HepG2 (cell line): ENCODE results near the gene SYNE2. TPM values are rescaled to one million over a fixed set of nuclear protein-coding genes. Genes with fewer than 3 reads are reported as not detected.

Experiments
- ATAC-seq: fragments of 200-7000 bp; cut with Tn5 transposase; 3 replicates; pipeline ENCODE4 v1.9.1; 2020; ENCODE audit warnings: mild to moderate bottlenecking, moderate library complexity
- BruUV-seq: library from RNA; stranded (reverse); fragments of 400-500 nt; replicated peaks from 2 replicates; lab custom pipeline; 2021; lab: Mats Ljungman, UMichigan
- CTCF ChIA-PET: fragments of 300-600 bp; formaldehyde crosslinking; extraction: SDS; loops from one replicate; lab custom pipeline; 2021; ENCODE audit warnings: low total read pairs, inconsistent platforms, low intra/inter-chr PET ratio; lab: Yijun Ruan, JAX
- POLR2A ChIA-PET: fragments of 350-600 bp; sonication (Branson Sonifier 250); formaldehyde crosslinking; loops from one replicate; lab custom pipeline; 2020; ENCODE audit warnings: antibody characterized with exemption, inconsistent platforms; lab: Yijun Ruan, JAX
- DNase-seq: peaks from one replicate; pipeline ENCODE4 v3.0.0-alpha.2; 2015; ENCODE audit warnings: low spot score
- FAIRE-seq: peaks from 3 replicates; lab custom pipeline; 2011; peaks lifted over from hg19 to GRCh38; lab: Jason Lieb, UNC
- H2AFZ ChIP-seq: one replicate; pipeline ENCODE4 v1.6.1; 2011; ENCODE audit warnings: low read length, inconsistent platforms
- H3K27ac ChIP-seq: fragments of 300-600 bp; 3 replicates; pipeline ENCODE4 v1.8.0; 2011; ENCODE audit warnings: mixed run types, mild to moderate bottlenecking, mixed read lengths, low read length, inconsistent platforms; ENCODE audit not compliant: insufficient read depth; ENCODE audit errors: extremely low read length
- H3K27me3 ChIP-seq, 2 experiments: fragments of 200-600 bp in 1 of 2; 2 replicates in 1 of 2; 3 replicates in 1 of 2; pipeline versions ENCODE4 v1.6.0 to v1.8.0; 2011; ENCODE audit warnings: low read length in 2 of 2, mild to moderate bottlenecking in 2 of 2, moderate library complexity in 2 of 2, inconsistent platforms in 1 of 2; ENCODE audit not compliant: insufficient read depth in 2 of 2, control insufficient read depth in 1 of 2
- H3K36me3 ChIP-seq, 2 experiments: fragments of 200-600 bp in 1 of 2; replicated peaks in 1 of 2; 2 replicates in 1 of 2; 3 replicates in 1 of 2; pipeline versions ENCODE4 v1.5.1 to v1.8.0; 2011; ENCODE audit warnings: low read length in 2 of 2, inconsistent platforms in 1 of 2; ENCODE audit not compliant: insufficient read depth in 2 of 2, control insufficient read depth in 1 of 2
- H3K4me1 ChIP-seq: 2 replicates; pipeline ENCODE4 v1.5.1; 2012; ENCODE audit warnings: low read length, inconsistent platforms; ENCODE audit not compliant: insufficient read depth
- H3K4me2 ChIP-seq: 2 replicates; pipeline ENCODE4 v1.6.0; 2011; ENCODE audit warnings: low read depth, low read length, inconsistent platforms
- H3K4me3 ChIP-seq, 3 experiments: fragments of 200-600 bp in 1 of 3; sonication (generic), shearing (Covaris generic) in 1 of 3; replicated peaks in 1 of 3; 2 replicates each; pipeline ENCODE4 v1.5.1; 2011 to 2016; ENCODE audit warnings: low read length in 3 of 3, inconsistent platforms in 2 of 3, low read depth in 2 of 3, mild to moderate bottlenecking in 2 of 3, control low read depth in 1 of 3, mixed read lengths in 1 of 3; ENCODE audit not compliant: insufficient read depth in 1 of 3
- H3K79me2 ChIP-seq: one replicate; pipeline ENCODE4 v1.6.1; 2011; ENCODE audit warnings: low read length, inconsistent platforms; ENCODE audit not compliant: insufficient read depth
- H3K9ac ChIP-seq: 2 replicates; pipeline ENCODE4 v1.6.0; 2011; ENCODE audit warnings: mild to moderate bottlenecking, low read depth, low read length, inconsistent platforms; ENCODE audit not compliant: insufficient read depth
- H3K9me3 ChIP-seq: 2 replicates; pipeline ENCODE4 v1.5.1; 2012; ENCODE audit warnings: mild to moderate bottlenecking, low read length
- H4K20me1 ChIP-seq: 2 replicates; pipeline ENCODE4 v1.6.0; 2011; ENCODE audit warnings: inconsistent platforms, mild to moderate bottlenecking, low read length, moderate library complexity; ENCODE audit not compliant: insufficient read depth
- ETV6 ChIP-seq: sonication (generic); formaldehyde crosslinking; conservative IDR thresholded peaks from 2 replicates; pipeline ENCODE4 v1.4.0; 2020; ENCODE audit warnings: missing genetic modification reagents
- KAT8 ChIP-seq: IDR thresholded peaks from 2 replicates; pipeline ENCODE4 v1.6.1; 2016; ENCODE audit warnings: missing genetic modification reagents, missing compliant biosample characterization
- SIN3B ChIP-seq: fragments of 150-350 bp; IDR thresholded peaks from 2 replicates; pipeline ENCODE4 v1.6.1; 2014; ENCODE audit warnings: low read length
- WGBS: methylation state at CpG from one replicate; pipeline ENCODE4 v1.1.6; 2017; ENCODE audit warnings: low lambda C conversion rate; 5-methylcytosine and 5-hydroxymethylcytosine counted together
- in situ Hi-C: cut with HindIII; loops from 2 replicates; pipeline ENCODE4 v1.10.0; 2017; ENCODE audit warnings: low pct_unique_long_range_greater_than_20kb; ENCODE audit not compliant: extremely low pct_ligation_motif_present
- intact Hi-C: fragments of 100-400 bp; cut with micrococcal nuclease; formaldehyde crosslinking; loops from one replicate; pipeline ENCODE4 v1.10.0; 2022; ENCODE audit not compliant: unreplicated experiment
- polyA plus RNA-seq, 8 experiments: library from polyadenylated mRNA; depleted of rRNA in 3 of 8; stranded (reverse) in 7 of 8; unstranded in 1 of 8; fragments of >200 nt; fragmentation: Illumina TruSeq in 4 of 8; extraction: Trizol in 4 of 8; gene quantifications; 2 replicates each; pipeline versions ENCODE4 v1.2.1 to v1.2.3, GENCODE V29; 2011 to 2016; ENCODE audit warnings: low read depth in 4 of 8, missing spikeins in 1 of 8, mixed read lengths in 1 of 8; ENCODE audit not compliant: insufficient read depth in 1 of 8
- total RNA-seq, 5 experiments: library from RNA; depleted of rRNA; stranded (reverse); fragments of >200 nt; fragmentation: Illumina TruSeq; extraction: Trizol; gene quantifications; 2 replicates each; pipeline ENCODE4 v1.2.3, GENCODE V29; 2016; ENCODE audit warnings: low read depth in 1 of 5

The SYNE2 gene
- total and polyA plus RNA-seq, 2 of the 13 experiments (the other 11 are each of a cell fraction or from before 2014, with no cell fraction given), result 6.2 to 13.3 TPM

DNA sequence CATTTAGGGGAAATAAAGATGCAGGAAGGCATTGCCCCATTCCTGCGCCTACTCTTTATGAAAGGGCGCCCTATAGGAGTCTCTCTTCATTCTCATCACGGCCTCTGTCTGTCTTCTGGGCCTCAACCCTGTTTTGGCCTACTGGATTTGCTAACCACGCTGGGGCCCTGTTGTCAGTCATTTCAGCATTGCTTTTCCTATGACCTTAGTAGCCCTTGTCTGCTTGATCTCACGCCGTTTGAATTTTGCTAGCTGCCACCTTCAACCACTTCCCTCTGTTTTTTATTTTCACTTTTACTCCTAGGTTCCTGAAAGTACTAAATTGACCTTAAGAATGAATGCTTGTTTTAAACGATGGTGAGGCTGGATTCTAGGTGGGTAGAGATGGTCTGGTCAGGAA lies 139.0 kb downstream of the SYNE2 start:
- Histone ChIP-seq H3K4me1 (no peaks in the 10 kb centered on the region), H3K9me3 (no peaks in the 10 kb centered on the region), H2AFZ (no peak overlapping the region), H4K20me1 (no peaks in the 10 kb centered on the region), H3K27me3 (no peaks in the 10 kb centered on the region), H3K36me3 (no peaks in the 10 kb centered on the region; a peak in 2 of 5 replicates), H3K27ac (no peak overlapping the region), H3K79me2 (no peaks in the 10 kb centered on the region), H3K4me3 (no peak overlapping the region), H3K9ac (no peak overlapping the region), H3K4me2 (no peak overlapping the region)
- no peak for TF ChIP-seq ETV6
- BruUV-seq, result no TSS peak
- WGBS, result 89% methylated on average over 7 of the region's 7 CpGs
- in situ Hi-C loops, result no loop called here
- intact Hi-C loops, result loop anchor here (10.0 kb wide), 1 partner anchor 137 kb away; the partner anchor contains the start of gene SYNE2
- ATAC-seq, result no peak
- FAIRE-seq, result no peak
- no peak for DNase-seq
- POLR2A ChIA-PET, result no interaction called here
- CTCF ChIA-PET, result no interaction called here

DNA sequence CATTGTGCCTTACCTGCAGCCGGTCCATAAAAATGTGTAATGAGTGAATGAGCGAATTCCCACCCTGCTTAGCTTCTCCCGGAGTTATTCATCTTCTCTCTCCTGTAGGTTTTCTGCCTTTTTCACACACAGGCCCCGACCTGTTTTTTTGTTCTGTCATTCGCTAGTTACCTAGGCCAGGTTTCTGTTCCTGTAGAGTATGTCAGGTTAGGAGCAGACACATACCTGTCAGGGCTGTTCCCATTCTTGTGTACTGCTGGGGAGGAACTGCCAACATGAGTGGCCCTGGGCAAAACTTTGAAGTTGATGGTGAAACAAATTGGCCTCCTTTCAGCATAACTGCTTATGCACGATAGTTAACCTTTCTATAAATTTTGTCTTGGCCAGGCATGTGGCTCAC lies 140.1 kb downstream of the SYNE2 start:
- BruUV-seq, result no TSS peak
- H3K4me2 ChIP-seq, result no peak overlapping the region
- no peak for ATAC-seq
- H4K20me1 ChIP-seq, result no peaks in the 10 kb centered on the region
- no peaks in the 10 kb centered on the region for H3K9me3 ChIP-seq
- no peak for DNase-seq
- H3K9ac ChIP-seq, result no peak overlapping the region
- H3K4me1 ChIP-seq, result no peaks in the 10 kb centered on the region
- no peaks in the 10 kb centered on the region; a peak in 2 of 5 replicates for H3K36me3 ChIP-seq
- 95% methylated on average over 6 of the region's 6 CpGs for WGBS
- no peak overlapping the region for H2AFZ ChIP-seq
- H3K79me2 ChIP-seq, result no peaks in the 10 kb centered on the region
- intact Hi-C loops (loop anchor here (10.0 kb wide), 1 partner anchor 138 kb away; the partner anchor contains the start of gene SYNE2), in situ Hi-C loops (no loop called here)
- CTCF ChIA-PET, result no interaction called here
- no peak for TF ChIP-seq KAT8 (CRISPR knock-in tag)
- no peak for TF ChIP-seq SIN3B
- FAIRE-seq, result no peak
- no peaks in the 10 kb centered on the region for H3K27me3 ChIP-seq
- no peak overlapping the region for H3K27ac ChIP-seq
- H3K4me3 ChIP-seq, result no peak overlapping the region
- POLR2A ChIA-PET, result no interaction called here
